HG02981 (cell line): ENCODE results near the gene RASA2.
"Not testable (repeated sequence)": the region's sequence is repeated elsewhere in the genome, so short reads cannot be mapped to it uniquely, and the experiment has no call there.

Source experiments
- ATAC-seq: cut with Tn5 transposase; IDR thresholded peaks from one replicate; pipeline ENCODE4 v1.9.1; 2021; ENCODE audit warnings: mild to moderate bottlenecking, moderate library complexity; ENCODE audit not compliant: unreplicated experiment

The RASA2 gene

DNA sequence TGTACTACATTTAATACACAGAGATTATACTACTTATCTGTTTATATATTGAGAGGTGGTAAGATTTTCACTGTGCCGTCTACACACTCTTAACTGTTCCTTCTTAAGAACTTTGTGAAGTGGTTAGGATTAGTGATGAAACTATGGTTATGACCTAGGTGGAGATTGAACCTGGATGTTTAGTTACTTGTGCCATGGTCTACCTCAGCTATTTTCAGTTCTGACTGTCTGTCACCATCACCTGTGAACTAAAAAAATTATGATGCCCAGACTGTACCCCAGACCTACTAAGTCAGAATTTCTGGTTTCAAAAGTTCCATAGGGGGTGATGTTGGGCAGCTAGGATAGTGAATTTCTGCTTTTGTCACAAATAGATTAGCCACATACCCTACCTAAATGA, 6.4 kb downstream of the RASA2 start:
- no peak for ATAC-seq

DNA sequence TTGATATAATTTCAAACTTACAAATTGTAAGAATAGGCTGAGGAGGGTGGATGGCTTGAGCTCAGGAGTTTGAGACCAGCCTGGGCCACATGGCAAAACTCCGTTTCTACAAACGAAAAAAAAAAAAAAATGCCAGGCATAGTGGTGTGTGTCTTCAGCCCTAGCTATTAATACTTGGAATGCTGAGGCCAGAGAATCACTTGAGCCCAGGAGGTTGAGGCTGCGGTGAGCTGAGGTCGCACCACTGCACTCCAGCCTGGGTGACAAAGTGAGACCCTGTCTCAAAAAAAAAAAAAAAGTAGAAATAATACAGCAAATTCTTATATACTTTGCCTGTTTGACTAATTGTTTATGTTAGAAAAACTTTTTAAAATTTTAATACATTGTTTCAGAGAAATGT, 10.8 kb downstream of the RASA2 start:
- not testable (repeated sequence) for ATAC-seq

DNA sequence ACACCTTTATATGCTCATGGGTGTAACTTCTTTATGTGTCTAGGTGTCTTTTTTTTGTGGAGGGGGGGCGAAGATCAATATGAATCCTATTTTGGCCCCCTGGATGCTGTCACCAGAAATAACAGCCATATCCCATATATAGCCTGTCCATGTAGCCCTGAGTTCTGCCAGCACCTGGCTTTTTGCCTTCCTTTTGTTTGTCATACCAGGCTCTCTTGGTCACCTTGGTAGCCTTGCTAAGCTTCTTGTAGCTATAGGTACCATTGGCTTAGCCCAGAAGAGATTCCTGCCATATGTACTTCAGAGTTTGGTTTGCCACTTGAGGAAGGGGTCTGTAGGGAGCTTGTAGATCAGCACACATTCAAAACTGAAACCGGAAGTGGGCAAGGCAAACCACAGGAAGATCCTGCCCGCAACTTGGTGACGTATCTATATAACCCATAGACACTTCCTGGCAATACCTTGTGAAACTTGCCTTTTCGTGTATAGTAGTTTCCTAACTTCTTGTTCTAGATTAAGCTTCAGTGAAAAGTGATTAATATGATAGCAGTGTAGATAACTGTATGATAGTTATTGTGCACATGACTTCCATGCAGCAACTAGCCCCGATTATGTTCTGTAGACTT, 11.9 kb downstream of the RASA2 start:
- peak; percentile 97 for ATAC-seq

DNA sequence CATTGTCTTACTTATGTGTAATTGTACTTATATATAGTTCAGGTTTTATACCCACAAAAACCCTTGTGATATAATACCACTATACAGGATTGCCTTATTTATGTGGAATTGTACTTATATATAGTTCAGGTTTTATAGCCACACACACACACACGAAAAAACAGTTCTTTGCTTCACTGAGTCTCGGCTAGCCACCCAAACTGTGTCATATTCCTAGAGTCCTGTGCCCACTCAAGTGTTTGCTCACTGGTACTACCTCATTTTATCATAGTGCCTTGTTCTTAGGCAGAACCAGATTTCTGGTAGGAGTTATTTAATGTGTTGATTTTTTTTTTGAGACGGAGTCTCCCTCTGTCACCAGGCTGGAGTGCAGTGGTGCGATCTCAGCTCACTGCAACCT, 12.5 kb downstream of the RASA2 start:
- ATAC-seq, result no peak

DNA sequence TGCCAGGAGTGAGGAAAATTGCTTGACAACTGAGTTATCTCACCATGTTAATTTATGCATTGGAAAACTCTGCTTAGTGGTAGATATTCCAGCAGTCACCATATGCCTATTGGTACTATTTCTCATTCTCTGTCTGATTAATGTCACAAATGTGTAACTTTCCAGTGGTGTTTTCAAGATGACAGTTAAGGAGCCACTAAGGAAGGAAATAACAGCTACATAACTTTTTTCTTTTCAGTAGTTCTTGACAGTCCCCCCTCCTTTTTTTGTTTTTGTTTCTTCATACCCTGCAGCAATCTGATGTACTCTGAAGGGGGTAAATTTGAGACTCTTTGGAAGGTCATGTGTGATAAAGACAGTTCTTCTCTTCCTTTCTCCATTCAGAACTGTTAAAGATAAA, 13.1 kb downstream of the RASA2 start:
- ATAC-seq, result no peak

DNA sequence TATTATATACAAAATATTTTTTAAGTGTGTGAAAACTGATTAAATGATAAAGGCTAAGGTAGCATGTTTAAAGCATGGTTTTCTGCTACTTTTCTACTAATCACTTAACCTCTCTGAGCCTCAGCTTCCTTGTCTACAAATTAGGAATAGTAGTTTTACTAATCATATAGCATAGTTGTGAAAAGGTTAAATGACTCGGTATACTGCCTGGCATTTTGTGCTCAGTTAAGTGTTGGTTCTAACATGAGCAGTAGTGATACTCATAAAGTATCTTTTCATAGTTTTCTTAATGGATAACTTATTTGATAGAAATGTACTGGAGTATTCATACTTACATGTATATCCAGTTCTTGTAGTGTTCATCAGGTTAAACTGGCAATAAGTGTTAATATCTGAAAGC, 13.6 kb downstream of the RASA2 start:
- no peak for ATAC-seq

DNA sequence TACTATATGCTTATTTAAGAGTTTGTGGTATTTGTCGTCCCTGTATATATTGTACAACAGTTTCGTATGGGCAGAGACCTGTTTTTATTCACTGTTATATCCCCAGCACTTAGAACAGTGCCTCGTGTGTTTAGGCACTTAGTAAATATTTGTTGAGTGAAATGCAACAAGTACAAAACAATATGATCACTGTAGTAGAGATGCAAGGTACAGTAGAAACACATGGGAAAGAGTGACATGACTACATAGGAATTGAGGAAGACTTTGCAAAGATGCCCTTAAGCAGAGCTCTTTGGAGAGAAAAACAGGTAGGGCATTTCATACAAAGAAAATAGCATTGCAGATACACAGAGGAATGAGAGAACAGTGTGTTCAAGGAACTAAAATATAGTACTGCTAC, 18.3 kb downstream of the RASA2 start:
- ATAC-seq, result no peak

DNA sequence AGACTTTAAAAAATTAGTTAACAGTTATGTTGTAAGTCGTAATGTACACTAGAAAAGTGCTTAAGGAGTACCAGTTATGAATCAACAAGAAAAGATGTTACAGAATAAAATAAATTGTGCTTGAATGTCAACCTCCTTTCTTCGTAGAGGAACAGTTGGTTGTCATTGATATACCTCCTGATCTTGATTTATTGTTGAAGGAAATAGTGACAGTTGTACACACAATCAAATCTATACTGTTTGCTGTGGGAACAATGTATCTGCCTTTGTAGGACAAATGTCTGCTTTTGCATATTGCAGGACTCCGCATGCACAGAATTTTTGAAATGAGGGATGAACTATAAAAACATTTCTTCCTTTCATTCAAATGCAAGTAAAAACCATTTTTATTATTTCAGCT, 19.2 kb downstream of the RASA2 start:
- ATAC-seq, result no peak

DNA sequence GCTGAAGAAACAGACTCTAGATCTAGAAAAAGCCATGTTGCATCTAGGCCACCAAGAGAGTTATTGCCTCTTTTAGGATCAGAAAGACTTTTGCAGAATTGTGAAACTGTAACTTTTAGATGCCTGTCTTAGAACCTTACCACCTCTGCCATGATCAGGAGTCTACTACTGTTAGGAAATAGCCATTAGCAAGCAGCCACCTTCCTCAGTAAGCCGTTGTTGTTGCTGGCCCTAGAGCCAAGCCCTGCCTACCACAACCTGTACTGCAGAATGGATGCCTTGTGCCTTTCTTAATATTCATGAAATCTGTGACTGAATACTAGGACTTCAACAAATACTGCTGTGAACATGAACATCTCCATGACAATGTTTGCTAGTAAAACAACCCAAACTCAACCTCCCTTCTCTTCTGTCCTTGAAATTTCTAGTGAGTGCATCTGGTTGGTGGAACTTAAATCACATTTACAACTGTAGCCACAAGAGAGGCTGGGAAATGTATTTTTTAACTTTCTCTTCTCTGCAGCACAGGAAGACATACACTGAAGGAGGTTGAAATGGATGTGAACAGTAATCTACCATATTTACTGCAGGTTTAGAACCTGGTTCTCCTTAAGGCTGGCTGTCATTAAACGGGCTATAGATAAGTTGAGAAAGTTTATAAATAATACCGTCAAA, 20.7 kb downstream of the RASA2 start:
- no peak for ATAC-seq

DNA sequence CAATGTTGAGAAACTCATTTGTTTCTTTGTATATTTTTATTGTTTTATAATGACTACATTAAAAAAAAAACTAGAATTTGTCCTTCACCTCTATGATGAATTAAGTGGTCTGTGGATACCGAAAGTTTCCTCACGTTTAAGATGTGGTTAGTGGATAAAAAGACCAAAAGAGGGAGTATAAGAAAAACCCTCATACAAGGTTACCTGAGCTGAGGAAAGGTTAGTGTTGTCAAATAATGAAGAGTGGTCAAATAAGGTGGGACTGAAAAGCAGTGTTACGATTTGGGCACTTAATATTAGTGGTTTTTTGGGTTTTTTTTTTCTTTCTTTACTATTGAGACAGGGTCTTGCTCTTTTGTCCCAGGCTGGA, 21.2 kb downstream of the RASA2 start:
- ATAC-seq, result no peak

DNA sequence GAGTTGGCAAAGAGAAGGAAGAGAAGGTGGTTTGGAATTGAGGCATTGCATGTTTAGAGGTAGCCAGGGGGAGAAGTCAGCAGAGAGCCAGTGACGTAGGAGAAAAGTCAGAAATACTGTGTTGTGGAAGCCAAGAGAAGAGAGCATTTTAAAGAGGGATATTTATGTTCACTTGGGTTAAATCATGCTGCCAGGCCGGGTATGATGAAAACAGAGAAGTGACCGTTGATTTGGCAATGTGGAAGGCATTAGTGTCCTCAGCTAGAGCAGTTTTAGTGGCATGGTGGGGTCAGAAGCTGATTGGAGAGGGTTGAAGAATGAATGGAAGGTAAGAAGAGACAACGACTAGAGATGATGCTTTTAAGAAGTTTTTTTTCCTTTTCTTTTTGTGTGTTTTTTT, 24.5 kb downstream of the RASA2 start:
- ATAC-seq, result no peak

DNA sequence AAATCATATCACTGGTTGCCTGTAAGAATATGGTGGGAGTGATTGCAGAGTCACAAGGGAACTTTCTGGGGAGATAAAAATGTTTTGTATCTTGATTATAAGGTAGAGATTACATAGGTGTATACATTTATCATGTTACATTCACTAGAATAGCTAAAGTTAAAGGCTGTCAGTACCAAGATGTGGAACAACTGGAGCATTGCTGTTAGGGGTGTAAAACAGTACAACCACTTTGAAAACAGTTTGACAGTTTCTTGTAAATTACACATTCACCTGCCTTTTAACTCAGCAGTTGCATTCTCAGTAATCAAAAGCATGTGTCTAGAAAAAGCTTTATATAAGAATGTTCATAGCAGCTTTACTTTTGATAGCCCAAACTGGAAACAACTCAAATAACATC, 27.6 kb downstream of the RASA2 start:
- ATAC-seq, result no peak

DNA sequence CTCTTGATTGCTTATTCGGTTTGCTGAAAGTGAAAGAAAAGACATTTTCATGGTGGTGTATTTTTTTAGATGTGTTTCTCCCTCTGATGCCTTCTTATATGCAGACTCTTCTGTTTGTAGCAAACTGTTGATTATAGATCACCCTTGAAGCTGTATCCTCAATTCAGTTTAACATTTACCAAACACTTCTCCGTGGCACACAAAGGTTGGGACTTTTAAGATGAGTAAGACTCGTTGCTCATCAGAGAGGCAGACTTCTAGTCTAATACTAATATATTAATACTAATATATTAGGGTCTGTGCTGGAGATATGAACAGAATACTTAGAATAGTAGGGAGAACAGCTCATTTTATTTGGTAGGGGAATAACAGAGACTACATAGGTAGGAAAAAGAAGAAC, 32.8 kb downstream of the RASA2 start:
- no peak for ATAC-seq

DNA sequence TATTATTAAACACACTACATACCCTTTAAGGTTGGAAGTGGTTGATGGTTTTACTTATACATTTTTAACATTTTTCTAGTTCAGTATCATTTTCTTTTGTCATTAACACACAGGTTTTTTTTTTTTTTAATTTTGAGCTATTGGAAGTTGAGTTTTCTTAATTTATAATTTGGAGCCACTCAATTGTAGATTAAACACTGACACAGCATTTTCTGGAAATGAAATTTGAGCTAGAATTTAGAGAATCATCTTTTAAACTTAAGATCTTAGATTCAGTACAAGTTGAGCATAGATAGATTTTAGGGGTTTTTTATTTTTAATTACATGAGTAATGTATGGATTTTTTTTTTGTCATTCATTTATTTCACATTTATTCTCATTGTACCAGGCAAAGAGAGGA, 35.0 kb downstream of the RASA2 start:
- no peak for ATAC-seq

DNA sequence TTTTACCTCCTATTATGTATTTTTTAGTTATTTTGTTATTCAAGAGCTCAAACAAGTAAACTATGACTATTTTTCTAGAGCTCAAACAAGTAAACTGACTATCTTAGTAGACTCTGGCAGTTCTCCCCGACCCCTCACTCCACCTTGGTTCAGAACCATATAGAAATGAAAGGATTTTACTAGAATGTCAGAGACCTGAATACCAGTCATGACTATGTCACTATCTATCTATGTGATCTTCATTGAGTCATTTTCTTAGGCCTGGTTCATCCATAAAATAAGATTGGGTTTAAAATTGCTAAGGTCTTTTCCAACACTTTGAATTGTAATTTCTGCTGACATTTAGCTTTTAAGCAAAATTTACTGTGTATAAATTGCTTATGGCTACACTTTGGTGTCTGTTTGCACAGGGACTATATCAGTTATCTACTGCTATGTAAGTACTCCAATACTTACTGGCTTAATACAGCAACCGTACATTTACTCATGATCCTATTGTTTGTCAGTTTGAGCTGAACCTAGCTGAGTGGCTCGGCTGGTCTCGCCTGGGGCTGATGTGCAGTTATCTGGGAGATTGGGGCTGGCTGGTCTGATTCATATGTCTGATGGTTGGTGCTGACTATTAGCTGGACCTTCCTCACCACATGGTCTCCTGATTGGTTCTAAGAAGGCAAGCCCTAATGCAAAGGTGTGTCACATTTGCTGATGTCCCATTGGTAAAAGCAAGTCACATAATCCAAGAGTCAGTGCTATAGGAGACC, 37.0 kb downstream of the RASA2 start:
- no peak for ATAC-seq

DNA sequence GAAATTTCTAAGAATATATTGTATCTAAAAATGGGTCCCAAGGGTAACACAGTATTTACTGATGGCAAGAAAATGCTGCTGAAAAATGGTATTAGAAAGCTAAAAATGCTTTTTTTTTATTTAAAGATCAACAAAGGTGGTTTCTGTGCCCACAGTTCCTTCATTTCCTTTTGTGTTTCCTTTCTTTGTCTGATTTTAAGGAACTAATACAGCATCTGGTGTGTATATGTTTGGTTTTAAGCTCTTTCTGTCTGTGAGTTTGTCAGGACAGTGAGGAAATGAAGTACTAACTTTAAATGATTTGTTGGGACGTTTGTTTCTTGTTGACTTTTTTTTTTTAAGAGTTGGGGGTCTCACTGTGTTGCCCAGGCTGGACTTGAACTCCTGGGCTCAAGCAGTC, 38.2 kb downstream of the RASA2 start:
- ATAC-seq, result no peak

DNA sequence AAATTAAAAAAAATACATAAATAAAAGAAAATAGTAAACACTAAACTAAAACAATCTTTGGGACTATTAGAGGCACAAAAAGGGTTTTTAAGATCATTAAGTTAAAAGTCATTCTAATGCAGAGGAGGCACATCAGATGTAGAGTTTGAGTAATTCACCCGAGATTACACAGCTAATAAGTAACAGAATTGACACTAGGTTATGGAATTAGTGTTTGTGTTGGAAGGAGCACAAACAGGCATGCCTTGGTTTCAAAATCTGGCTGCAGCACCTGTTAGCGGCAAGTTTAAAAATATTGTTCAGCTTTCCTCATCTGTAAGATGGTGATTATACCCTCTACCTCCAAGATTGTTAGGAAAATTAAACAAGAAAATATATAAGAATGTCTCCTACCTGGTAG, 39.0 kb downstream of the RASA2 start:
- no peak for ATAC-seq

DNA sequence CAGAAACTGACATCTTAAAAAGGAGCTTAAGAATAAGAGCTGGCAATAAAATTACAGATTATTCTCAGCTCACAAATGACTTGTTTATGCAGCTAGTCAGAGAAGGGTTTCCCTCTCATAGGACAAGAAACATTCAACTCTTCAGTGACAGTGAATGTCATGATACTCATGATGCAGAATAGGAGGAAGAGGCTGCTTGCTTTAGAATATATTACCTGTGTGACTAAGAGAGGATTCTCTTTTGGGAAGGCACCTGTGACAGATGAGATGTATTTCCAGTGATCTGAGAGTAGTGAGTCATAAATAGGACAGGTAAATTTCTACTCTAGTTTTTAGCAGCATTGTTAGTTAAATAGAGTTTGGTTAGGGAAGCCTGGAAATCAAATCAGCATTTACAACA, 39.9 kb downstream of the RASA2 start:
- no peak for ATAC-seq

DNA sequence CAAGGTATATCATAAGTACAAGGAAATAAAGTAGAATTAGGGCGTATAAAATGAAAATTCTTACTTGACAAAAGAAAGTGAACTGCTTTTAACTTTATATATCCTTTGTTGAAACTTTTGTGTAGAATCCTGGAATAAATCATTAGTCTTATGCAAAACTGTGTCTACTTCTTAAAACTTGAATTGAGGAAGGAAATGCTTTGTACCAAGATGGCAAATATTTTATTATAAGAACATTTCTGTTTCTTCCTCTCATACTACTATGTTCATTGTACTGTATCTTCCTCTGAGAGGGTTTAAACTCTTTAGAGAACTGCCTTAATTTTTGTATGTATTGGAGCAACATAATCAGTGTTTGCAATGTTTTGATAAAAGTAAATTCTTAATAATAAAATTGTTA, 42.0 kb downstream of the RASA2 start:
- ATAC-seq, result no peak

DNA sequence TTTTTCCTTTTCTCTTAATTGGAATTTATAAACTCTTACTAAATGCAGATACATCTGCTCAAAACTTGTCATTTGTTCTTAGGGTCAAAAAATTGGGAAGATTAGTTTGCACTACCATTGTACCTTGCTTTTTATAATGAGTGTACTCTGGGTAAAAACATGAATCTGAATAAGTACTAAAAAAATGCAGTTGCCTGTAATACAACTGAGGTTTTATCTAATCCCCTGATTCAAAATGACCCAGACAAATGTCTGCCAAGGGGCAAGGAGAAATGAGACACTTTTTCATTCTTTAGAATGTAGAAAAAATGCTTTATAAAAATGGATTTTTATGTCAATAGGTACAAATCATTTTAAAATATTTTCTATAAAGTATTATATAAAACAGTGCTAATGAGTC, 42.4 kb downstream of the RASA2 start:
- no peak for ATAC-seq

DNA sequence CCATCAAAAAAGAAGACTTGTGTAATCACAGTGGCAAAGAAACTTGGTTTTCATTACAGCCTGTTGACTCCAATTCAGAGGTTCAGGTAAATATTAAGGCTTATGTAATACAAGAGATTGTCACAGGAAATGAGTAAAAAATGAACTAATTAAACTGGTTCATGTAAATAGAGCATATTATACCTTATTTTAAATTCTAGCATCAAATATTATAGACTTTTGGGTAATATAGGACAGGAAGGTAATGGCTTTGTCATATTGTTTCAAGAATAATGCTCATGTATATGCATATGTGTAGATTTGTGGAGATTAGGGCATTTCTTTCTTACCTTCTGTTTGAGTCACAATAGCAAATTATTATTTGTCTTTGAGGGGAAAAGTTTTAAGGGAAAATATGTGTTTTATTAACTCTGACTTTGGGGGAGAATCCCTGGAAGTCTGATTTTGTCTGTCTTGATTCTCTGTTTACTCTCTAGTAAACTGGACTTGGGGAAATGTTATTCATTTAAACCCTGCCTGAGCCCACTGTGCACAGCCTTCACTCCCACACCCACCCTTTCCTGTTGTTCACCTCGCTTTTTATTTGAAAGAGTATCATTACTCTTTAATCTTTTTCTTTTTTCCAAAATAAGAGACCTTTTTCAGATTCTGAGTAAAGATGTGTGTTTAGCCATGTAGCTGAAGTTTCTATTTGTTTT, 43.0 kb downstream of the RASA2 start:
- ATAC-seq, result no peak

DNA sequence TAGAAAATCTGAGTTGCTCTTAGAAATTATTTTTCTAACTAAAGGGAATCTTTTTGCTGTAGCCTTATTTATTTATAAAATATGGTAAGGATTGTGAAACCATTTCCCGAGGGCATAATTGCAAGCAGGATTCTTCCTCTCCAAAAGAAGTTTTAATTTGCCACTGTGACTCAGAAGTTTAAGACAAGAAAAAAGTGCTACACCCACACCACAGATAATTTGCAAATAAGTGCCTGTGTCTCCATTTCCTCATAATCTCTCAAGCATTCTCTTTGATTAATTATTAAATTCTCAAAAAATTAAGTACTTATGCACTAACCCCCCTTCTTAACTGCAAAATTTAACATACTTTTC, 43.6 kb downstream of the RASA2 start:
- ATAC-seq, result no peak
